ENCODE measurements around the gene INTS2.
"Not testable (repeated sequence)": the region's sequence is repeated elsewhere in the genome, so short reads cannot be mapped to it uniquely, and the experiment has no call there.

INTS2 gene

GRCh38 chr17:61846088-61846487 is 81.7 kb downstream of the INTS2 start:
- no peak for DNase-seq

- DNase-seq = no peak
These were observed 84.3 kb downstream of the INTS2 start for GRCh38 chr17:61843435-61843834.

GRCh38 chr17:61842899-61843298 is 84.9 kb downstream of the INTS2 start:
- DNase-seq = no peak

- DNase-seq = no peak
These were observed 88.4 kb downstream of the INTS2 start for GRCh38 chr17:61839300-61839786.

- DNase-seq = no peak
These were observed 90.4 kb downstream of the INTS2 start for GRCh38 chr17:61837175-61838051.

- DNase-seq = no peak
These were observed 91.3 kb downstream of the INTS2 start for GRCh38 chr17:61836266-61837174.

GRCh38 chr17:61835606-61836005 is 92.2 kb downstream of the INTS2 start:
- no peak for DNase-seq

- DNase-seq = no peak
These were observed 93.2 kb downstream of the INTS2 start for GRCh38 chr17:61834610-61835009.

- no peak for DNase-seq
These were observed 94.1 kb downstream of the INTS2 start for GRCh38 chr17:61833536-61834193.

- no peak for DNase-seq
These were observed 95.3 kb downstream of the INTS2 start for GRCh38 chr17:61832463-61832862.

- no peak for DNase-seq
These were observed 96.7 kb downstream of the INTS2 start for GRCh38 chr17:61831099-61831498.

- DNase-seq = no peak
These were observed 99.1 kb downstream of the INTS2 start for GRCh38 chr17:61828694-61829093.

- DNase-seq = no peak
These were observed 100.0 kb downstream of the INTS2 start for GRCh38 chr17:61827649-61828395.

GRCh38 chr17:61826866-61827265 is 100.9 kb downstream of the INTS2 start:
- not testable (repeated sequence) for DNase-seq

- not testable (repeated sequence) for DNase-seq
These were observed 101.6 kb downstream of the INTS2 start for GRCh38 chr17:61826198-61826597.

GRCh38 chr17:61825448-61826137 is 102.2 kb downstream of the INTS2 start:
- no peak for DNase-seq

GRCh38 chr17:61822326-61823285 is 105.2 kb downstream of the INTS2 start:
- no peak for DNase-seq

GRCh38 chr17:61821655-61822054 is 106.1 kb downstream of the INTS2 start:
- DNase-seq = no peak

- not testable (repeated sequence) for DNase-seq
These were observed 108.5 kb downstream of the INTS2 start for GRCh38 chr17:61819265-61819664.

- DNase-seq = no peak
These were observed 109.6 kb downstream of the INTS2 start for GRCh38 chr17:61818225-61818624.

Measured in NCI-H524 treated with DMSO at 0.1 percent for 48 hours (cell line).